Right hindlimb (tissue), 1 donor: ENCODE measurements around the gene TSC2.
"Not testable (repeated sequence)": the region's sequence is repeated elsewhere in the genome, so short reads cannot be mapped to it uniquely, and the experiment has no call there.

Source experiments
- DNase-seq: peaks from one replicate; pipeline ENCODE4 v3.0.0-alpha.2; 2018

TSC2 gene

DNA sequence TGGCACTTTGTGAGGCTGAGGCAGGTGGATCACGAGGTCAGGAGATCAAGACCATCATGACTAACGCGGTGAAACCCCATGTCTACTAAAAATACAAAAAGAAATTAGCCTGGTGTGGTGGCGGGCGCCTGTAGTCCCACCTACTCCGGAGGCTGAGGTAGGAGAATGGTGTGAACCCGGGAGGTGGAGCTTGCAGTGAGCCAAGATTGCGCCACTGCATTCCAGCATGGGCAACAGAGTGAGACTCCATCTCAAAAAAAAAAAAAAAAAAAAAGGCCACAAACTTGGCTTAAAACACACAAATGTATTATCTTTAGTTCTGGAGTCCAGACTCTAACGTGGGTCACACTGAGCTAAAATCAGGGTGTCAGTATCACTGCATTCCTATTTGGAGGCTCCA lies 36.1 kb upstream of the TSC2 start:
- not testable (repeated sequence) for DNase-seq

DNA sequence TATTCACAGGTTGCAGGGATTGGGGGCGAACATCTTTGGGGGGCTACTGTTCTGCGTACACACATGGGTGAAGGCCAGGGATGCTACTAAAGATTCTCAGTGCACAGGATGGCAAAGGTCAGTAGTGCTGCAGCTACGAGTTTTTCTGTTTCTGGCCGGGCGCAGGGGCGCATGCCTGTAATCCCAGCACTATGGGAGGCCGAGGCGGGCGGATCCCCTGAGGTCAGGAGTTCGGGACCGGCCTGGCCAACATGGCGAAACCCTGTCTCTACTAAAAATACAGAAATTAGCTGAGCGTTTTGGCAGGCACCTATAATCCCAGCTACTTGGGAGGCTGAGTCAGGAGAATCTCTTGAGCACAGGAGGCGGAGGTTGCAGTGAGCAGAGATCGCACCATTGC lies 34.3 kb upstream of the TSC2 start:
- DNase-seq: no peak

DNA sequence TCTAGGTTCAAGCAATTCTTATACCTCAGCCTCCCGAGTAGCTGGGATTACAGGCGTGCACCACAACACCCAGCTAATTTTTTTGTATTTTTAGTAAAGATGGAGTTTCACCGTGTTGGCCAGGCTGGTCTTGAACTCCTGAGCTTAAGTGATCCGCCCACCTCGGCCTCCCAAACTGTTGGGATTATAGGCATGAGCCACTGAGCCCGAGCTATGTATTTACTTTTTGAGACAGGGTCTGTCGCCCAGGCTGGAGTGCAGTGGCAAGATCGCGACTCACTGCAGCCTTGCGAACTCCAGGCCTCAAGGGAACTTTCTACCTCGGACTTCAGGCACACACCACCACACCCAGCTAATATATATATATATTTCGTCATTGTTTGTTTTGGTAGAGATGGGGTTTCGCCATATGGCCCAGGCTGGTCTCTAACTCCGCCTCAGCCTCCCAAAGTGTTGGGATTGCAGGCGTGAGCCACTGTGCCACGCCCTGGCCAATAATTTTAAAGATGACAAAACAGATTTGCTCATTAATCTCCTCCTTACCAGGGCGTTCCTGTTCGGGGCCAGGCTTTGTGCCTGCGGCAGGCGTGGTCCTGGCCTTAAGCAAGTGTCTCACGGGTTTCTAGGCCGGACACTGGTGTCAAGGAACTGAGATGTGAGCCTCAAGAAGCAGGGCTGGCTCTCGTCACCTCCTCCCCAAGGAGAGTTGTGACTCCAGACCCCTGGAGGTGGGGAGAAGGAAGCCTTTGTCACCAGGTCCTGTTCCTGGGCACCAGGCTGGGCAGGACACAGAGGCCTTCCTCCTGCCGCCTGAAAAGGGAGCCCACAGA lies 32.5 kb upstream of the TSC2 start:
- no peak for DNase-seq

DNA sequence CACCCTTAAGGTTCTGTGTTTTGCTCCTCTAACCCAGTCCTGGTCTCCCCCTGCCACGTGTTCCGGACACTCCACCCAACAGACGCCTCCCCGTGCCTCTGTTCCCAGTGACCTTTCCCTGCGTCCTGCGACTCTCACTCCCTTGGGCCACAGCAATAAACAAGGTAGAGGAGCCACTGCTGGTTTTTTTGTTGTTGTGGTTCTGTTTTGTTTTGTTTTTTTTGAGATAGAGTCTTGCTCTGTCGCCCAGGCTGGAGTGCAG lies 31.9 kb upstream of the TSC2 start:
- DNase-seq: no peak

DNA sequence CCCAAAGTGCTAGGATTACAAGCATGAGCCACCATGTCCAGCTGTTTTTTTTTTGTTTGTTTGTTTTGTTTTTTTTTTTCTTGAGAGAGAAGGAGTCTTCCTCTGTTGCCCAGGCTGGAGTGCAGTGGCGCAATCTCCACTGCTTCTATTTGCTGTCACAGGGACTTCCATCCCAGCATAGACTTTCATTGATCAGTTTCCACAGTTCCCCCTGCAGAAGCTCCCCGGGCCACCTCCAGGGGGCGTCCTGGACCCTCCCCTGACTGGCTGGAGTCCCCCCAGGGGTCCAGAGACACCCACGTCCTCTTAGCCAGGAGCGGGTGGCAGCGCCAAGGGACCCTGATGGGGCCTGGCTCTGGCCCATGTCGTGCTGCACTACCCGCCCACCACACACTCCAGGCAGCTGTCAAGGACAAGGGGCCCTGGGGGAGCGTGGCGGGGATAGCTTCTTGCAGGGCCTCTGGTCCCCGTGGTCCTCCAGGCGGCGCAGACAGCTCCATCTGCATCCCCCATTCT lies 31.3 kb upstream of the TSC2 start:
- DNase-seq: no peak

DNA sequence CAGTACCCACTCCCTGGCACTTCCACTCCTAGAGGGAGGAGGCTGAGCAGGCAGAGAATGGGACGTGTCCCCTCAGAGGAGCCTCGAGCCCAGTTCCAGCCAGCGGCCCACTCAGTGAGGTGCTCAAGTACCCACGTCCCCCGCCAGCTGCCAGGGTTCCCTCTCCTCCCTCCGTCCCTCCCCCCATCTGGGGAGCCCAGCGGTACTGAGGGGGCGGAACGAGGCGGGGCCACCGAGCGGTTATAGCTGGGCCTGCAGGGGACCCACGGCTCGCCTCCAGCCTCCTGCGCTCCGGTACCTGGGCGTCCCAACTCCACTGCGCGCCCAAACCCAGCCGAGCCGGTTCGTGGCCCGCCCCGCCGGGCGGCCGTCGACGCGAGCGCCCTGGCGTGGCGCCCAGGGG lies 28.3 kb upstream of the TSC2 start, which contains the start of gene NPW:
Gene NPW (plus strand): TSS at position 268 of the 403 bp plus-strand sequence.
- peak; percentile 50 for DNase-seq

DNA sequence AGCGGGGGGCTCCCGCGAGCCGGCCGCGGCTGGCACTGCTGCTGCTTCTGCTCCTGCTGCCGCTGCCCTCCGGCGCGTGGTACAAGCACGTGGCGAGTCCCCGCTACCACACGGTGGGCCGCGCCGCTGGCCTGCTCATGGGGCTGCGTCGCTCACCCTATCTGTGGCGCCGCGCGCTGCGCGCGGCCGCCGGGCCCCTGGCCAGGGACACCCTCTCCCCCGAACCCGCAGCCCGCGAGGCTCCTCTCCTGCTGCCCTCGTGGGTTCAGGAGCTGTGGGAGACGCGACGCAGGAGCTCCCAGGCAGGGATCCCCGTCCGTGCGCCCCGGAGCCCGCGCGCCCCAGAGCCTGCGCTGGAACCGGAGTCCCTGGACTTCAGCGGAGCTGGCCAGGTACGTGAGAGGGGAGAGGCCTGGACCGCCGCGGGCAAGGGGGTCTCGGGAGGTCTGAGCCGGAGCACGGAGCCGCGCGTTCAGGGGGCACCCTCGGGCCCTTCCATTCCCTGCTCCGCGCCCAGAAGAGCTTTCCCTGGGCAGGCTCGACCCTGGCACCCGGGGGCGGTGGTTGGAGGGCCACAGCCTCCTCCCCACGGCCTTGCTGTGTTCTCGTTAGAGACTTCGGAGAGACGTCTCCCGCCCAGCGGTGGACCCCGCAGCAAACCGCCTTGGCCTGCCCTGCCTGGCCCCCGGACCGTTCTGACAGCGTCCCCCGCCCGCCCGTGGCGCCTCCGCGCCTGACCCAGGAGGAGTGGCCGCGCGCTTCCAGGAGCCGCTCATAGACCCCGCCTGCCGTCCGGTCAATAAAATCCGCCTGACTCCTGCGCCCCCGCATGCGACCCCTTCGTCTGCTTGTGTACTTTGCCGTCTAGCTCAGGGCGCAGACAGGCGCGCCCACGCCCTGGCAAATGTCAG lies 27.6 kb upstream of the TSC2 start:
- DNase-seq: no peak

DNA sequence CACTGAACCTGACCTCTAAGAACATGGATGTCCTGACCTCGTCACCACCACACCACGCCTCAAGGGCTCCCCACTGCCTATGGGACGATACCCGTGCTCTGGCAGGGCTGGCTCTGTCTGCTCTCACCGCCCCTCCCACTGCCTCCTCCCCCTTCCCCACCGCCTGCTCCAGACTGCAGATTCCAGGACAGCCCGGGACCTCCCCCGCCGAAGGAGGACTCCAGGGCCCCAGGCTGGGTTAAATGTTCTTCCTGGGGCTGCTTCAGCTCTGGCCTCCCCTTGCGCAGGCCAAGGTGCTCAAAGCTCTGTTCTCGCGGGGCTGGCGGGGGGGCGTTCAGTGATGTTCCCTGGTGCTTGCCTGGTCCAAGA lies 25.1 kb upstream of the TSC2 start:
- no peak for DNase-seq

DNA sequence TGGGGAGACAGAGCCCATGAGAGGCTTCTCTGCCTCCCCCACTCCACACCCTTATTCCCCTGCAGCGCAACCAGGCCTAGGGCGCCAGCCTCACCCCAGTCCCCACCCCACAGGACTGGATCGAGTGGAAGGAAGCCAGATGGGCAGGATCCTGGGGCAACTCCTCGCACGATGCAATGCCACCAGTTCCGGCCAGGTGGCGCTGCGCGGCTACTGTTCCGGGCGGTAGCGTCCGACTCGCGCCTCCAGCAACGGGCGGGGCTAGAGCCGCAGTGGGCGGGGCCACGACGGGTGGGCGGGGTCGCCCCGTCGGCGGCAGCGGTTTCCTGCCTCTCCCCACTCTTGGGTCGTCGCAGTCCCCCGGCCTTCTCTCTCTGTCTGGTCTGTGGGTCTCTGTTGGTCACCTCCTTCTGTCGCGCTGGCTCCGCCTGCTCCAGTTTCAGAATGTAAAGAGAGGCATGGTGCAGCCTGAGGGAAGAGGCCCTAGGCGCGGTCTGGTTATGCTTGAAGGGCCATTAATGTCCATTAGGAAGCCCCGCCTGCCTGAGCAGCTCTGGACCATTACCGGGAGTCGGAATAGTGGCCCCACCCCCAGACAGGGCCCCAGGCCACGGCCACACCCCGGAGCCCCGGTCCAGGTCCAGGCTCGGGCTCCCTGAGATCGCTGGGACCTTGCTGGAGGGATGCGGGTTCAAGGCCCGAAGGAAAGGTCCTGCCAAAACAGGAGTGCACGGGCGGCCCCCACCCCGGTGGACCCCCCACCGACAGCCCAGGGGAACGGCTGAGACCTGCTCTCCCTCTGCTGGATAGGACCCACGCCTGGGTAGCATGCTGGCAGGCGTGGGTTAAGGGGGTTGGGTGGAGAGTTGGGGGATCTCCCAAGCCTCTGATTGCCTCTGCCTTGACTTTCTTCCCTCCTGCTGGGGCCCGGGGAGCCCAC lies 24.4 kb upstream of the TSC2 start:
- DNase-seq: peak; percentile 95

DNA sequence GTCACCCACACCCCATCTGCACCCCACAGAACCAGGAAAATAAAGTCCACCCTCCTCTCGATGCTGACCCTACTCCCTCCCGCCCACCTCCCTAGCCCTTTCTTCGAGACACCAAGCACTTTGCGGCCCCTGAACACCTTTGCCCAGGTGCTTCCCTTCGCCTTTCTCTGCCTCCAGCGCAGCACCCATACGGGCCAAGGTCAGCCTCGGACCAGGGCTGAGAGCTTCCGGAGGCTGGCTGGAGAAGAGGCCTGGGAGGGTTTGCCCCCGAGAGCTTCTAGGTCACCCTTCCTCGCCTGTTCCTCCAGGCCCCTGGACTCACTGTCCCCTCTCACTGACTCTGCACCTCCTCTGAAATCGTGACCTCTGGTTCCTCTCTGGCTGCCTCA lies 23.8 kb upstream of the TSC2 start:
- no peak for DNase-seq

DNA sequence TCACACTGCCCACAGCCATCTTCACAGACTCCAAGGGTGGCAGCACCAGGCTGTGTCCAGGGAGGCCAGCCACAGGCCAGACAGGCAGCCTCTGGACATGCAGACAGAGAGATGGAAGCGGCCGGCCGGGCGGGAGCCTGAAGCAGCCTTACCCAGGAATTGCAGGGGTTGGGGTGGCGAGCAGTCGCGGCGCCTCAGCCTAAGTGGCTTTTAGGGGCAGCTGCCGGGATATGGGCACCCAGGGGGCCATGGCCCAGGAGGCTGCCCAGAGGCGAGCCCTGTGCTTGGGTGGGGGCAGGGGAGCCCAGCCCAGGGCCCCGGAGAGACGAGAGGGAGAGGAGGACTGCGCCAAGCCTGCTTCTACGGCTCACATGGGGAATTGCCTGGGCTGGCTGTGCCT lies 22.5 kb upstream of the TSC2 start:
- DNase-seq: no peak

DNA sequence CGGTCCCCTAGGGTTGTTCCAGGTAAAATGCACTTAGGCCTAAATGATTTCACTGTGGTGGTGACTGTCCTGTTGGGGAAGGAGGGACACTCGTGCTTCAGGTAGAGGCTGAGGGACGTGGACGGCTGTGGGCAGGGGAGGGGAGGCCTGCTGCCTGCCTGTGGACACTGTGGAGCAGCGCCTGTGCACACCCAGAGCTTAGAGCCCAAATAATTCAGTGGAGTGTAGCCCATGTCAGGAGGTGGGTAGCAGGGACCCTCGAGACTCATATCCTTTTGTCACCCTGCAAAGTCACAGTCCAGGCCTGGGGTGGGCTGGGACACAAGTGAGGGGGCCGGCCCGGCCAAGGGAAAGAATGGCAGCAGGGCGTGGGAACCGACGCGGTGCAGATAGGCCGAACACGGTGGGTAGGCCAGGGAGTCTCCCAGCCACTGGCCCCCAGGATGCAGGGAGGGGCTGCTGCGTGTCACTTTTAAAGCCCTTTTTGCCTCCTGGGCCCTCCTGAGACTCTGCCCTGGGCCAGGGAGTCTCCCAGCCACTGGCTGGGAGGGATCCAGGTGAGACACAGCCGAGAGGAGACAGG lies 21.8 kb upstream of the TSC2 start:
- DNase-seq: no peak

DNA sequence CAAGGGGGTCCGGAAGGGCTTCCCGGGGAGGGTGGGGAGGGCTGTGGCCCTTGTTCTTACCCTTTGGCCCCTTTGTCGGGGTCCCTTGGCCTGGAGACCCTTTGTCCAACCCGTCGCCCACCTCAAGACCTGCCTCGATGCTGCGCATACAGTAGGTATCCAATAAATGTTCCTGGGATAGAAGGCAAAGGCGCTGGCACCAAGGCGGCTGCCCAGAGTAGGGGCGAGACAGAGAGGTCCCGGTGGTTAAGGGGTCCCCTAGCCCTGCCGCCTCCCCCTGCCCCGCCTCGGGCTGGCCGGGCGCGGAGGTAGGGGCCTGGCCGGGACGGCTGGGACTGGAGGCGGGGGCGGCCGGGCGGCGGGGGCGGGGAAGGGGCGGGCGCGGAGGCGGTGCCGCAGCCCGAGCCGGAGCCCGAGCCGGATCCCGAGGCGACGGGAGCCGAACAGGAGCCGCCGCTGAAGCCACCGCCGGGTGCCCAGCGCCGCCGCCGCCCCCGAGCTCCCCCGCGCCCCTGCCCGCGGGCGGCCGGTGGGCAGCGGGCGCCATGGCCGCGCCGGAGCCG lies 21.2 kb upstream of the TSC2 start, which contains the start of gene NHERF2:
Gene NHERF2 (plus strand): TSS at position 442 of the 563 bp plus-strand sequence. CDS start 104 bp downstream, at position 546.
- peak; percentile 59 for DNase-seq

DNA sequence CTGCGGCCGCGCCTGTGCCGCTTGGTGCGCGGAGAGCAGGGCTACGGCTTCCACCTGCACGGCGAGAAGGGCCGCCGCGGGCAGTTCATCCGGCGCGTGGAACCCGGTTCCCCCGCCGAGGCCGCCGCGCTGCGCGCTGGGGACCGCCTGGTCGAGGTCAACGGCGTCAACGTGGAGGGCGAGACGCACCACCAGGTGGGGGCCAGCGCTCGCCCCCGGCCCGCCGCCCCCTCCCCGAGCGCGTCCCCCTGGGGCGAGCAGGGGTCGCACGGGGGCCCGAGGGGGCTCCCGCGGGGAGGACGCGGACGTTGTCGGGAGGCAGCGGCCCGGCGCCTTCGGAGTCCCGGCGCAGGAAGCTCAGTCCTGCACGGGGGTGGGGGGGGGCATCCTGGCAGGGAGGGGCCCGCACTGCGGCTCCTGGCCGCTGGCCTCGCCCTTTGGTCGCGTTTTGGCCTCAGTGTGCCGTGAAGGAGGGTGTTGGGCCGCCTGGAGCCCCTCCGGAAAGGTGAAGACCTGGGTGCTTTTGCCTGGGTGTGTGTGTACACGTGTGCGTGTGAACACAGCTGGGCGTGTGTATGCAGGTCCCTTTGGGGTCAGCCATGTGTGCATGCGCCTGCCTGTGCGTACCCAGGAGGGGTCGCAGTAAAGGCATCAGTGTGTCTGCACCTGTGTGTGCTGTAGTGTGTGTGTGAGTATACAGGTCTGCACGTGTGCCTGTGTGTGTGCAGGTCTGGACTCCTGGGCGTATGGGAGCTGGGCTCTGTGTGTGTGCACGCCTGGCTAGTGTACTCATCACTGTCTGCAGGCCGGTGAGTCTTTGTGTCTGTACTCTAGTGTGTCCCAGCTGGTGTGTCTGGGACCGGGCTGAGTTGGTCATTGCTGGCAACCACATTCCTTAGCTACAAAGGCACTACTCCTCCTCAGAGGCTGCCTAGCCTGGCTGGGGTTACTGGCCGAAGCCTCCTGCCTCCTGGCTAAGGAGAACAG lies 20.5 kb upstream of the TSC2 start:
- peak; percentile 37 for DNase-seq

DNA sequence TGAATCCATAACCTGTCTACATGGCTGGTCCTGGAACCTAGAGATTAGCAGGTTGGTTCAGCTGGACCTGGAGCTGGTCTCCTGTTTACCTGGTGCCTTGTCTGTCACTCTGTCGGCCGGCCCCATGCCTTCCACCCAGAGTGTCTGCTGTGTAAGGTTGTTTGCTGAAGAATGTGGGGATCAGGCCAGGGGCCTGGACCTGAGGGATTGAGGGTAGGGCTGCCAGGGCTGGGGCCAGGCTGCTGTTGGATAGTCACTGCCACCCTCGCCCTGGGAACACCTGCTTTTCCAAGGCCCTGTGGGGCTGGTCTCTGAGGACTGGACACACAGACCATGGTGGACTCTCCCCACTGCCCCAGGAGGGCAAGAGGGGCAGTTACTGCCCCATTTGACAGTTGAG lies 19.6 kb upstream of the TSC2 start:
- no peak for DNase-seq

DNA sequence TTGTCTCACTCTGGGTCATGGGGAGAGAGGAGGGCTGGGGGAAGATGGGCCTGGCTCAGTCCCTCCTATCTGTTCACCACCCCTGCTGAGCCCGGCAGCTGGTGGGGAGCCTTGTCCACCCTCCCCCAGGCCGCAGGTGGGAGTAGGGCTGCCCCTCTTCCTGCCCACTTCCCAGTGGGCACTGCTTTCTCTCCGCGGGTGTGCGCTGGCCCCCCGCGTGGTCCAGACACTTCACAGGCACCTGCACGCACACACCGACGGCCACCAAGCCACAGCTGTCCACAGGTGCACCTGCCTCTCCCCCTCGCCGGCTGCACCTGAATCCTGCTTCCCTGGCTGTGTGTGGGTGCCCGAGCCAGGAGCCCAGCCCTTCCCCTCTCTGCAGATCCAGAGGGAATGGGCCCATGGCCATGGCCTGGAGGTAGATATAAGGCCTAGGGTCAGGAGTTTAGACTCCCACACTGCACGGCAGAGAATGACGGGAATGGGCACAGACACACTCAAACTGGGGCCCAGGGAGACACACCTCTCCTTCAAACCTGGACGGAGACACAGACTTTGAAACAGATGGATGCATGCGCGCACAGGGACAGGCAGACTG lies 19.1 kb upstream of the TSC2 start:
- no peak for DNase-seq

DNA sequence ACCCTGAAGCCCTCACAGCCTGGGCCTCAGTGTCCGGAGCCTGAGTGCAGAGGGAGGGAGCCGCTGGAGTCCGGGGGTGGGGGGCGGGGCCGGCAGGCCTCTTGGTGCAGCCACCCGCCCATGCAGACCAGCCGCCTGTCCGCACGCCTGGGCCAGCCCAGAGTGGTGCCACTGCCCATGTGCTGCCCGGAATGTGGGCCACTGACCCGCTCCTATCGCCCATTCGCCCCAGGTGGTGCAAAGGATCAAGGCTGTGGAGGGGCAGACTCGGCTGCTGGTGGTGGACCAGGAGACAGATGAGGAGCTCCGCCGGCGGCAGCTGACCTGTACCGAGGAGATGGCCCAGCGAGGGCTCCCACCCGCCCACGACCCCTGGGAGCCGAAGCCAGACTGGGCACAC lies 18.4 kb upstream of the TSC2 start:
- no peak for DNase-seq

DNA sequence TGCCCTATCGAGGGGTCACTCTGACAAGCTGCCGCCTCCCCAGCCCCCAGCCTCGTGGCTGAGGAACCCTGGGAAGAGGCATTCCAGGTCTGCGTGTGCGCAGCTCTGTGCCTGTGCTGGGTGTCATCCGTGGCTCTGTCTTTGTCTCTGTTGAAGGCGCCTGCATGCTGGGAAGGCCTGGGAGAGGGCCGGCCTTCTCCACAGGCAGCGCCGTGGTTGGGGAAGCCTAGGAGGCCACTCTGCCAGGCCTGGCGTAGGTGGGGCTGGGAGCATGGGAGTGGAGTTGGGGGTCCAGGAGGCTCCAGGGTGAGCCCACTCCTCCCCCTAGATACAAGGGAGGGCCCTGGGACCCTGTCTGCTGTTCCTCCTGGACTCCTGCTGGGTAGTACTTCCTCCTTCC lies 17.7 kb upstream of the TSC2 start:
- no peak for DNase-seq

DNA sequence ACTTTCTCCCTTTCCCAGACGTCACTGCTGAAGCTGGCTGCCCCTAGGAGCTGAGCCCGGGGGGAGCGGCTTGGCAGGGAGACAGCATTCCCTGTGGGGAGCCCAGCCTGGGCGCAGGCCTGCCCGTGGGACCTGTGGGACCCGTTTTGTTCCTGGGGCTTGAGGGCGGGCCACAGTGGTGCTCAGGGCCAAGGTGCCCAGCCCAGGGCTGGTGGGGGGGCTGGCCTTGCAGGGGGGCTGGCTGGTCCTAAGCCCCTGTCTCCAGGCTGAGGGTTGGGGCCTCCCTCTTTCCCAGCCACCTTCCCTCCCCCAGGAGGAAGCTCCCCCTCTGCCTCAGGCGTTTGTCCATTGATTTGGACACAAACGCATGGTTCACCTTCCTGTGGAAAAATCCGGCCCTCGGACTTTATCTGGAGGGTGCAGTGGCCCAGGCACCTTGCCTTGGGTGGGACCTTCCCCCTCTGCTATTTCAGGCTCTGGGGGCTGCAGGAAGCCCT lies 16.7 kb upstream of the TSC2 start:
- DNase-seq: no peak
